ENCODE results near the gene ADIPOR2.

ADIPOR2 gene

GRCh38 chr12:1662761-1663439 is 28.0 kb upstream of the ADIPOR2 start:
- no peak overlapping the region for H2AFZ ChIP-seq (ENCODE audit: low read depth, low read length)

GRCh38 chr12:1663440-1664132 is 27.3 kb upstream of the ADIPOR2 start:
- no peaks in the 10 kb centered on the region for H3K79me2 ChIP-seq (ENCODE audit: insufficient read depth, low read length)
- peaks cover 10% of the 10 kb centered on the region for H3K4me1 ChIP-seq (ENCODE audit: insufficient read depth, low read length)
- no peaks in the 10 kb centered on the region for H3K36me3 ChIP-seq (ENCODE audit: insufficient read depth, low read length)
- ATAC-seq (ENCODE audit: insufficient read depth, low read depth) (no peak), DNase-seq (no peak)
- no peak overlapping the region for H3K4me2 ChIP-seq (ENCODE audit: insufficient read depth, low read length)
- TF ChIP-seq EZH2 (IDR thresholded peaks at IDR 0.05; ENCODE audit: borderline replicate concordance, low read depth, low read length, severe bottlenecking), result no peak
- no peak for TF ChIP-seq CTCF (IDR thresholded peaks at IDR 0.05; ENCODE audit: borderline replicate concordance, extremely low read depth, low read length, poor library complexity, severe bottlenecking)
- no peak overlapping the region for H2AFZ ChIP-seq (ENCODE audit: low read depth, low read length)
- no peaks in the 10 kb centered on the region for H3K9me3 ChIP-seq (ENCODE audit: insufficient read depth, low read length, severe bottlenecking)
- H3K9ac ChIP-seq (ENCODE audit: low read depth, low read length), result no peak overlapping the region
- H4K20me1 ChIP-seq (ENCODE audit: insufficient read depth, low read length), result no peaks in the 10 kb centered on the region
- H3K4me3 ChIP-seq (ENCODE audit: low read depth in 1 of 2, low read length in 2 of 2), result no peak overlapping the region
- H3K27me3 ChIP-seq (ENCODE audit: insufficient read depth, low read length, poor library complexity), result no peaks in the 10 kb centered on the region
- no peak overlapping the region for H3K27ac ChIP-seq (ENCODE audit: low read length)

More at GRCh38 chr12:1662761-1663439, 28.0 kb upstream of the ADIPOR2 start:
- H3K79me2 ChIP-seq (ENCODE audit: insufficient read depth, low read length), result no peaks in the 10 kb centered on the region
- H4K20me1 ChIP-seq (ENCODE audit: insufficient read depth, low read length), result no peaks in the 10 kb centered on the region
- no peaks in the 10 kb centered on the region for H3K9me3 ChIP-seq (ENCODE audit: insufficient read depth, low read length, severe bottlenecking)
- no peak overlapping the region for H3K4me2 ChIP-seq (ENCODE audit: insufficient read depth, low read length)
- no peak for ATAC-seq (ENCODE audit: insufficient read depth, low read depth)
- TF ChIP-seq CTCF (IDR thresholded peaks at IDR 0.05; ENCODE audit: borderline replicate concordance, extremely low read depth, low read length, poor library complexity, severe bottlenecking) (no peak), EZH2 (IDR thresholded peaks at IDR 0.05; ENCODE audit: borderline replicate concordance, low read depth, low read length, severe bottlenecking) (no peak)
- no peaks in the 10 kb centered on the region for H3K27me3 ChIP-seq (ENCODE audit: insufficient read depth, low read length, poor library complexity)
- H3K9ac ChIP-seq (ENCODE audit: low read depth, low read length), result no peak overlapping the region
- no peak overlapping the region for H3K27ac ChIP-seq (ENCODE audit: low read length)
- H3K36me3 ChIP-seq (ENCODE audit: insufficient read depth, low read length), result no peaks in the 10 kb centered on the region
- peaks cover 10% of the 10 kb centered on the region for H3K4me1 ChIP-seq (ENCODE audit: insufficient read depth, low read length)
- no peak for DNase-seq
- H3K4me3 ChIP-seq (ENCODE audit: low read depth in 1 of 2, low read length in 2 of 2), result no peak overlapping the region

GRCh38 chr12:1665366-1665765 is 25.5 kb upstream of the ADIPOR2 start:
- no peaks in the 10 kb centered on the region for H3K9me3 ChIP-seq (ENCODE audit: insufficient read depth, low read length, severe bottlenecking)
- ATAC-seq (ENCODE audit: insufficient read depth, low read depth) (no peak), DNase-seq (no peak)
- peaks cover 10% of the 10 kb centered on the region for H3K4me1 ChIP-seq (ENCODE audit: insufficient read depth, low read length)
- H3K27me3 ChIP-seq (ENCODE audit: insufficient read depth, low read length, poor library complexity), result no peaks in the 10 kb centered on the region
- H2AFZ ChIP-seq (ENCODE audit: low read depth, low read length), result no peak overlapping the region
- H4K20me1 ChIP-seq (ENCODE audit: insufficient read depth, low read length), result no peaks in the 10 kb centered on the region
- TF ChIP-seq CTCF (IDR thresholded peaks at IDR 0.05; ENCODE audit: borderline replicate concordance, extremely low read depth, low read length, poor library complexity, severe bottlenecking), result no peak
- no peak for TF ChIP-seq EZH2 (IDR thresholded peaks at IDR 0.05; ENCODE audit: borderline replicate concordance, low read depth, low read length, severe bottlenecking)
- no peak overlapping the region for H3K27ac ChIP-seq (ENCODE audit: low read length)
- no peak overlapping the region for H3K4me2 ChIP-seq (ENCODE audit: insufficient read depth, low read length)
- no peak overlapping the region for H3K9ac ChIP-seq (ENCODE audit: low read depth, low read length)
- H3K36me3 ChIP-seq (ENCODE audit: insufficient read depth, low read length), result no peaks in the 10 kb centered on the region
- H3K79me2 ChIP-seq (ENCODE audit: insufficient read depth, low read length), result no peaks in the 10 kb centered on the region
- no peak overlapping the region for H3K4me3 ChIP-seq (ENCODE audit: low read depth in 1 of 2, low read length in 2 of 2)

Data from DND-41 (cell line).